ENCODE data around the gene TECR. TPM values are rescaled to one million over a fixed set of nuclear protein-coding genes. Genes with fewer than 3 reads are reported as not detected.

The TECR gene
- total and polyA plus RNA-seq, 4 experiments from 2014 or later: 189 to 269 (median 220) TPM

DNA sequence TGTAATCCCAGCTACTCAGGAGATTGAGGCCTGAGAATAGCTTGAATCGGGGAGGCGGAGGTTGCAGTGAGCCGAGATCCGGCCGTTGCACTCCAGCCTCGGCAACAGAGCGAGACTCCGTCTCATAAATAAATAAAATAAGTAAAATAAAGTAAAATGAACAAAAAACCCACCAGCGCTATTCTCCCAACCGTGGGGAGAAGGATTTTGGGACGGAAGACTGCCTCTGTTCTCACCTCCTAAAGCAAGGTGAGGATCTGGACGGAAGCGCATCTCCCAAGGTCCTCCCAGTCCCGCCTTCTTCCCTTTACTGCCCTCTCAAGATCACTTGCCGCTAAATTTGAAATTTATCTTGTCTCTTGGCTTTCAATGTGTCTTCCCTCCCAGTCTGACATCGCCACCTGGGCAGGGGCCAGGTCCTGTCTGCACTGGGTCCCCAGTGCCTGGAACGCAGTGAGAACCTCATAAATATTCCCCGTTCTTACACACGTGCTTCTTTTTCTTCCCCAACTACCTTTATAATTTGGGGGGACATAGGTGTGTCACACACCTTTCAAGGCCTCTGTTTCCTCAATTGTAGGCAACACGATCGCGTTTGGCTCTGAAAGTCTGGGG lies 10.0 kb upstream of the TECR start:
- H3K4me1 ChIP-seq (ENCODE audit: insufficient read depth, low read length): peaks cover 80% of the 10 kb centered on the region

DNA sequence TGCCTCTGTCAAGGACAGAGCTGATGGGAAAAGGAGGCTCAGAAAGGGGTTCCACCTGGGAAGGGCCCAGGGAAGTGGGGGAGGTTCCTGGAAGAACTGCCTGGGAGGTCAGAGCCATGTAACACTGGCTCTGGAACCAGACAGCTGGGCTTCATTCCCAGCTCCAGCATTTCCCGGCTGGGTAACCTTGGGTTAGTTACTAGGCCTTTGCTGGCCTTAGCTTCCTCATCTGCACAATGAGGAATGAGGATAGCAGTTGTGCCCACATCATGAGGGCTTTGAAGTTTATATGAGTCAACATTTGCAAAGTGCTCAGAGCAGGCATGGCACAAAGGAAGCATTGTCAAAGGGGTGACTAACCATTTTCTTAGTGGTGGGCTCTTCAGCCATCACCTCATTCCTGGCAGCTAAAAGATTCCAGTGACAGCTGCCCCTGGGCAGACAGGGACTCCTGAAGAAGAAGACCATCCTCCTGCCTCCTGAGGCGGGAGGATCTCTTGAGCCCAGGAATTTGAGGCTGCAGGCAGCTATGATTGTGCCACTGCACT lies 9.5 kb upstream of the TECR start:
- ChIA-PET POLR2A (ENCODE audit: partially characterized antibody) (interaction anchor here (3.8 to 28.2 kb wide), 3 partner anchors 6 to 138 kb away, joined by 22 to 1220 read pairs (median 1220); partner anchors contain the start of genes ADGRE5, DNAJB1, GIPC1 and TECR), CTCF (ENCODE audit: partially characterized antibody) (interaction anchor here (1.1 to 4.3 kb wide), 2 partner anchors 15 to 18 kb away, joined by 3 to 39 read pairs; no protein-coding TSS in a partner anchor)
- Histone ChIP-seq H3K4me1 (ENCODE audit: insufficient read depth, low read length) (peaks cover 80% of the 10 kb centered on the region), H3K9me3 (ENCODE audit: control insufficient read depth in 1 of 2, low read length in 2 of 2) (no peaks in the 10 kb centered on the region), H3K4me3 (ENCODE audit: low read length in 2 of 2) (peak overlapping the region in 1 of 2 donors; percentile 5), H3K27ac (ENCODE audit: low read depth, low read length) (peak overlapping the region; percentile 81), H3K36me3 (ENCODE audit: insufficient read depth, low read length) (peaks cover 17% of the 10 kb centered on the region), H3K27me3 (ENCODE audit: insufficient read depth, low read length) (no peaks in the 10 kb centered on the region)
- intact Hi-C loops (cut with micrococcal nuclease): loop anchor here (5.0 to 10.0 kb wide), 3 partner anchors 138 to 675 kb away; partner anchors contain the start of gene ADGRE5
- Mint-ChIP-seq H3K36me3 (peaks cover 24 to 33% of the 10 kb centered on the region in 2 donors), H3K27ac (peak overlapping the region; percentile 95 to 99 (median 99)), H3K4me1 (peaks cover 42 to 84% (median 60%) of the 10 kb centered on the region in 4 donors), H3K9me3 (peaks cover 0 to 8% (median 0%) of the 10 kb centered on the region in 8 donors), H3K27me3 (no peaks in the 10 kb centered on the region), H3K4me3 (peak overlapping the region; percentile 36 to 98 (median 67))
- DNase-seq: no peak

More for the DNA sequence above, 10.0 kb upstream of the TECR start:
- no peak for DNase-seq
- H3K4me3 Mint-ChIP-seq: peak overlapping the region; percentile 36 to 99 (median 80)
- ChIA-PET CTCF (ENCODE audit: partially characterized antibody) (interaction anchor here (1.1 to 4.3 kb wide), 2 partner anchors 14 to 17 kb away, joined by 3 to 39 read pairs; no protein-coding TSS in a partner anchor), POLR2A (ENCODE audit: partially characterized antibody) (interaction anchor here (1.7 to 28.2 kb wide), 5 partner anchors 6 to 137 kb away, joined by 7 to 1220 read pairs (median 35); partner anchors contain the start of genes ADGRE5, DNAJB1, GIPC1 and TECR)
- peaks cover 0 to 8% (median 0%) of the 10 kb centered on the region in 8 donors for H3K9me3 Mint-ChIP-seq
- Histone ChIP-seq H3K4me3 (ENCODE audit: low read length in 2 of 2) (peak overlapping the region in 1 of 2 donors; percentile 5), H3K36me3 (ENCODE audit: insufficient read depth, low read length) (peaks cover 22% of the 10 kb centered on the region), H3K9me3 (ENCODE audit: control insufficient read depth in 1 of 2, low read length in 2 of 2) (no peaks in the 10 kb centered on the region), H3K27me3 (ENCODE audit: insufficient read depth, low read length) (no peaks in the 10 kb centered on the region), H3K27ac (ENCODE audit: low read depth, low read length) (peak overlapping the region; percentile 81)
- intact Hi-C loops (cut with micrococcal nuclease): loop anchor here (5.0 kb wide), 2 partner anchors 137 to 168 kb away; partner anchors contain the start of gene ADGRE5
- peak overlapping the region; percentile 95 to 99 (median 99) for H3K27ac Mint-ChIP-seq
- peaks cover 30 to 38% of the 10 kb centered on the region in 2 donors for H3K36me3 Mint-ChIP-seq
- H3K27me3 Mint-ChIP-seq: no peaks in the 10 kb centered on the region
- peaks cover 47 to 88% (median 65%) of the 10 kb centered on the region in 4 donors for H3K4me1 Mint-ChIP-seq

DNA sequence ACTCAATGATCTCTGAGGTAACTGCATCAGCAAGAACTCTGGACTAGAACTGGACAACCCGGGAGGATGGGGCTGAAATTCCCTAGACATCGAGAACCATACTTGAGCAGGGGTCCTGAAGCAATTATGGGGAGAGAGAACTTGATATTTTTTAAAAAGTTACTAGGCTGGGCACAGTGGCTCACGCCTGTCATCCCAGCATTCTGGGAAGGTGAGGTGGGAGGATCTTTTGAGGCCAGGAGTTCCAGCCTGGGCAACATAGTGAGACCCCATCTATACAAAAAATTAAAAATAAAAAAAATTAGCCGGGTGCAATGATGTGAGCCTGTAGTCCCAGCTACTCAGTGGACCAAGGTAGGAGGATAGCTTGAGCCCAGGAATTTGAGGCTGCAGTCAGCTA lies 8.9 kb upstream of the TECR start:
- CTCF ChIA-PET (ENCODE audit: partially characterized antibody): interaction anchor here (1.1 to 4.3 kb wide), 2 partner anchors 15 to 18 kb away, joined by 3 to 39 read pairs; no protein-coding TSS in a partner anchor
- Mint-ChIP-seq H3K4me3 (peak overlapping the region in 4 of 8 donors; percentile 18 to 98 (median 46)), H3K36me3 (peaks cover 18 to 27% of the 10 kb centered on the region in 2 donors), H3K9me3 (peaks cover 0 to 5% (median 0%) of the 10 kb centered on the region in 8 donors), H3K4me1 (peaks cover 40 to 78% (median 56%) of the 10 kb centered on the region in 4 donors), H3K27ac (peak overlapping the region; percentile 93 to 99 (median 99)), H3K27me3 (no peaks in the 10 kb centered on the region)
- no peaks in the 10 kb centered on the region for H3K27me3 ChIP-seq (ENCODE audit: insufficient read depth, low read length)
- peak overlapping the region; percentile 81 for H3K27ac ChIP-seq (ENCODE audit: low read depth, low read length)
- H3K4me1 ChIP-seq (ENCODE audit: insufficient read depth, low read length): peaks cover 75% of the 10 kb centered on the region
- POLR2A ChIA-PET (ENCODE audit: partially characterized antibody): interaction anchor here (1.3 to 28.2 kb wide), 6 partner anchors 10 to 139 kb away, joined by 3 to 1220 read pairs (median 8); partner anchors contain the start of genes ADGRE5, DNAJB1 and GIPC1
- peaks cover 10% of the 10 kb centered on the region for H3K36me3 ChIP-seq (ENCODE audit: insufficient read depth, low read length)
- no peaks in the 10 kb centered on the region for H3K9me3 ChIP-seq (ENCODE audit: control insufficient read depth in 1 of 2, low read length in 2 of 2)
- DNase-seq: no peak
- intact Hi-C loops (cut with micrococcal nuclease): loop anchor here (10.0 kb wide), 1 partner anchor 676 kb away; no protein-coding TSS in a partner anchor
- H3K4me3 ChIP-seq (ENCODE audit: low read length in 2 of 2): no peak overlapping the region

DNA sequence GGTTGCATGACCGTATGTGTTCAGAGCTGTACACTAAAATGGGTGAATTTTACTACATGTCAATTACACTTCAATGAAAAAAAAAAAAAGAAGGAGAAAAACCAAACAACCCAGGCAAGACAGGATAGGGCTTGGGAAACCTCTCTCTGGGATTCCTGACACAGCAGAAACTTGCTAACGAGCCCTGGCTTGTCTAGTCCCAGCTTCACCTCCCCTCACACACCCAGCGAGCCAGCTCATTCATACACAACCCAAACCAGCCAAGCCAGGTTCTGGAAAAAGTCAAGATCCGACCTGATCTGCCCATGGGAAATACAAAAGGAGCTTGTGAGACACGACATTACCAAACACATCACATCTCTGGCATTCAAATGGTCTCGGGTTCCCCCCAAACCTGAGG lies 3.7 kb upstream of the TECR start:
- peaks cover 0 to 4% (median 0%) of the 10 kb centered on the region in 8 donors for H3K9me3 Mint-ChIP-seq
- no peak for DNase-seq
- intact Hi-C loops (cut with micrococcal nuclease): loop anchor here (10.0 kb wide), 1 partner anchor 681 kb away; no protein-coding TSS in a partner anchor
- Histone ChIP-seq H3K4me1 (ENCODE audit: insufficient read depth, low read length) (peaks cover 60% of the 10 kb centered on the region), H3K27ac (ENCODE audit: low read depth, low read length) (no peak overlapping the region), H3K36me3 (ENCODE audit: insufficient read depth, low read length) (no peaks in the 10 kb centered on the region), H3K9me3 (ENCODE audit: control insufficient read depth in 1 of 2, low read length in 2 of 2) (no peaks in the 10 kb centered on the region), H3K27me3 (ENCODE audit: insufficient read depth, low read length) (no peaks in the 10 kb centered on the region), H3K4me3 (ENCODE audit: low read length in 2 of 2) (no peak overlapping the region)
- H3K4me1 Mint-ChIP-seq: peaks cover 23 to 69% (median 49%) of the 10 kb centered on the region in 4 donors
- peak overlapping the region; percentile 45 to 88 (median 75) for H3K27ac Mint-ChIP-seq
- H3K36me3 Mint-ChIP-seq: peaks cover 0 to 13% of the 10 kb centered on the region in 2 donors
- H3K27me3 Mint-ChIP-seq: no peaks in the 10 kb centered on the region
- H3K4me3 Mint-ChIP-seq: peak overlapping the region in 1 of 8 donors; percentile 30
- CTCF ChIA-PET (ENCODE audit: partially characterized antibody): interaction anchor here (0.9 to 3.1 kb wide), 7 partner anchors 20 to 48 kb away, joined by 4 to 20 read pairs (median 5); partner anchors contain the start of gene NDUFB7
- POLR2A ChIA-PET (ENCODE audit: partially characterized antibody): interaction anchor here (28.2 kb wide), 1 partner anchor 18 kb away, joined by 1220 read pairs; the partner anchor contains the start of genes DNAJB1 and GIPC1

DNA sequence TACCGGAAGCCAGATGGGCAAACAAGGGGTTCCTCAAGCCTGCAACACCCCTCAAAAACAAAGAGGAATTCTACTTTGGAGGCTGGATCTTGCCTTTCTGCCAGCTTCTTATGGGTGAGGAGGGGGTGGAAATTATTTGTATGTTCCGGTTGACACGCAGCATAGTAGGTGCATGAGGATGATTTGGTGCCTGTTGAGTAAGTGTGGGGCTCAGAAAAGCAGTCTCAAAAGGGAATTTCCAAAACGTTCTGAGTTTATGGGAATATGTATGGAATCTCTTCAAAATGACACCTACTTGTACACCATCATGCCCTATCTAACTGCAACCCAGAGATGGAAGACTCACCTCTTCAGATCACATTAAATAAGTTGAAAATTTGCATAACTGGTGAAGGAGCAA lies 3.0 kb upstream of the TECR start:
- Histone ChIP-seq H3K27me3 (ENCODE audit: insufficient read depth, low read length) (no peaks in the 10 kb centered on the region), H3K36me3 (ENCODE audit: insufficient read depth, low read length) (no peaks in the 10 kb centered on the region), H3K4me3 (ENCODE audit: low read length in 2 of 2) (no peak overlapping the region), H3K27ac (ENCODE audit: low read depth, low read length) (no peak overlapping the region), H3K9me3 (ENCODE audit: control insufficient read depth in 1 of 2, low read length in 2 of 2) (no peaks in the 10 kb centered on the region), H3K4me1 (ENCODE audit: insufficient read depth, low read length) (peaks cover 60% of the 10 kb centered on the region)
- DNase-seq: no peak
- peak overlapping the region in 1 of 8 donors; percentile 27 for H3K4me3 Mint-ChIP-seq
- peaks cover 26 to 72% (median 51%) of the 10 kb centered on the region in 4 donors for H3K4me1 Mint-ChIP-seq
- H3K9me3 Mint-ChIP-seq: peaks cover 0 to 4% (median 0%) of the 10 kb centered on the region in 8 donors
- ChIA-PET CTCF (ENCODE audit: partially characterized antibody) (interaction anchor here (1.0 to 3.1 kb wide), 5 partner anchors 21 to 46 kb away, joined by 4 to 20 read pairs (median 5); no protein-coding TSS in a partner anchor), POLR2A (ENCODE audit: partially characterized antibody) (interaction anchor here (28.2 kb wide), 1 partner anchor 19 kb away, joined by 1220 read pairs; the partner anchor contains the start of genes DNAJB1 and GIPC1)
- peaks cover 0 to 13% of the 10 kb centered on the region in 2 donors for H3K36me3 Mint-ChIP-seq
- peak overlapping the region; percentile 45 to 88 (median 78) for H3K27ac Mint-ChIP-seq
- H3K27me3 Mint-ChIP-seq: no peaks in the 10 kb centered on the region
- intact Hi-C loops (cut with micrococcal nuclease): loop anchor here (10.0 kb wide), 1 partner anchor 682 kb away; no protein-coding TSS in a partner anchor

DNA sequence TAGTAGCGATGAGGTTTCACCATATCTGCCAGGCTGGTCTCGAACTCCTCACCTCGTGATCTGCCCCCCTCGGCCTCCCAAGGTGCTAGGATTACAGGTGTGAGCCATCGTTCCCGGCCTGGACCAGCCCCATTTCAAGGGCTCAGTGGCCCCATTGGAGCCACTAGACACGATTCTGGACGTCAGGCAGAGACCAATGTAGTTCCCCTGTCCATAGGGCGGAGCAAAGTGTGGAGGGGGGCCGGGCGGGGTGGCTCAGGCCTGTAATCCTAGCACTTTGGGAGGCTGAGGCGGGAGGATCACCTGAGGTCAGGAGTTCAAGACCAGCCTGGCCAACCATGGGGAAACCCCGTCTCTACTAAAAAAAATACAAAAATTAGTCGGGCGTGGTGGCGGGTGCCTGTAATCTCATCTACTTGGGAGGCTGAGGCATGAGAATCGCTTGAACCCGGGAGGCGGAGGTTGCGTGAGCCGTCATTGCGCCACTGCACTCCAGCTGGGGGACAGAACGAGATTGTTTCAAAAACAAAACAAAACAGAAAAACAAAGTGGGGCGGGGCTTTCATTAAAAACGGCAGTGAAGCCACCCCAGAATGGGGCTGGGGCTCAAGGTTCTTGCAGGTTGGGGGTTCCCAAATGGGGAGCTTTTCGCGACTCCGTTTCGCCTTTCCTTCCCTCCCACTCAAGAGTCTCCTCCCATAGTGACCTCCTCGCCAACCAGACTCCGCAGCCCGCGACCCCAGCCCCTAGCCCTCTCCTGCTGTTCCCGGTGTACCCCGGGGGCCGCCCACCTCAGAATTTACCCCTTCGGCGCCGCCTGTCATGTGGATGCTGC lies 758 bp upstream of the TECR start:
- Histone ChIP-seq H3K27ac (ENCODE audit: low read depth, low read length) (peak overlapping the region; percentile 88), H3K9me3 (ENCODE audit: control insufficient read depth in 1 of 2, low read length in 2 of 2) (no peaks in the 10 kb centered on the region), H3K4me3 (ENCODE audit: low read length in 2 of 2) (peak overlapping the region; percentile 57 to 65), H3K36me3 (ENCODE audit: insufficient read depth, low read length) (peaks cover 4% of the 10 kb centered on the region), H3K4me1 (ENCODE audit: insufficient read depth, low read length) (peaks cover 55% of the 10 kb centered on the region), H3K27me3 (ENCODE audit: insufficient read depth, low read length) (no peaks in the 10 kb centered on the region)
- Mint-ChIP-seq H3K4me3 (peak overlapping the region; percentile 89 to 96 (median 94)), H3K36me3 (peaks cover 8 to 19% of the 10 kb centered on the region in 2 donors), H3K4me1 (peaks cover 19 to 73% (median 47%) of the 10 kb centered on the region in 4 donors), H3K27ac (peak overlapping the region; percentile 98 to 100 (median 99)), H3K9me3 (peaks cover 0 to 2% (median 0%) of the 10 kb centered on the region in 8 donors), H3K27me3 (no peaks in the 10 kb centered on the region)
- intact Hi-C loops (cut with micrococcal nuclease): loop anchor here (1.0 to 10.0 kb wide), 4 partner anchors 10 to 684 kb away; partner anchors contain the start of gene DNAJB1
- ChIA-PET CTCF (ENCODE audit: partially characterized antibody) (interaction anchor here (0.6 to 1.4 kb wide), 3 partner anchors 11 to 70 kb away, joined by 3 to 4 read pairs (median 3); partner anchors contain the start of gene DNAJB1), POLR2A (ENCODE audit: partially characterized antibody) (interaction anchor here (1.4 to 28.2 kb wide), 3 partner anchors 18 to 56 kb away, joined by 4 to 1220 read pairs (median 4); partner anchors contain the start of genes DNAJB1 and GIPC1)
- no peak for DNase-seq
